K562 (cell line): ENCODE measurements around the gene KLHDC7A. TPM values are rescaled to one million over a fixed set of nuclear protein-coding genes. Genes with fewer than 3 reads are reported as not detected.
A peak's percentile ranks its signal among the peaks of the same experiment; 100 is the strongest.

Experiments used
- EZH2 ChIP-seq: IDR thresholded peaks from 2 replicates; pipeline ENCODE4 v1.6.1; 2012; ENCODE audit warnings: low read depth, mild to moderate bottlenecking, inconsistent platforms, low read length, borderline replicate concordance
- GTF2F1 ChIP-seq: IDR thresholded peaks from 2 replicates; pipeline ENCODE4 v1.6.1; 2011; ENCODE audit warnings: low read depth, low read length, improper control_type of control experiment
- HDAC8 ChIP-seq: fragments of 450-650 bp; IDR thresholded peaks from 2 replicates; pipeline ENCODE4 v1.6.1; 2016; ENCODE audit warnings: mild to moderate bottlenecking, missing genetic modification characterization, moderate library complexity, missing compliant biosample characterization
- HMGN3 ChIP-seq: IDR thresholded peaks from 2 replicates; pipeline ENCODE4 v1.6.1; 2011; ENCODE audit warnings: borderline replicate concordance, low read depth, mild to moderate bottlenecking, mixed read lengths, low read length; ENCODE audit not compliant: insufficient read length; ENCODE audit errors: extremely low read depth
- KDM4B ChIP-seq, 2 experiments: fragments of 450-650 bp in 1 of 2; sonication (generic) in 1 of 2; IDR thresholded peaks; 2 replicates each; pipeline ENCODE4 v1.6.1; 2016 to 2017; ENCODE audit warnings: borderline replicate concordance in 2 of 2, antibody characterized with exemption in 1 of 2, low read depth in 1 of 2, mild to moderate bottlenecking in 1 of 2
- PCBP2 ChIP-seq: fragments of 200-400 bp; formaldehyde crosslinking; IDR thresholded peaks from 2 replicates; pipeline ENCODE4 v1.6.1; 2018; ENCODE audit warnings: low read length, low read depth, mild to moderate bottlenecking, moderate library complexity; ENCODE audit not compliant: poor library complexity, severe bottlenecking
- ZNF445 ChIP-seq: fragments of 250-450 bp; sonication (Bioruptor Pico); IDR thresholded peaks from 2 replicates; pipeline ENCODE4 v1.4.0; 2020; ENCODE audit warnings: low read depth, mild to moderate bottlenecking, moderate library complexity
- polyA plus RNA-seq, 8 experiments: library from polyadenylated mRNA; depleted of rRNA in 4 of 8; stranded (reverse) in 5 of 8; unstranded in 3 of 8; fragments of >200 nt; fragmentation: Nextera tagmentation in 2 of 8; fragmentation: Illumina TruSeq in 1 of 8; extraction: Ambion mirVana in 2 of 8; extraction: Trizol in 1 of 8; gene quantifications; 2 replicates each; pipeline versions ENCODE4 v1.2.1 to v1.2.3, GENCODE V29; 2011 to 2014; ENCODE audit warnings: inconsistent platforms in 1 of 8, missing spikeins in 1 of 8
- total RNA-seq, 7 experiments: library from RNA; depleted of rRNA in 6 of 7; stranded (reverse); fragments of >200 nt in 6 of 7; fragmentation: Illumina TruSeq in 2 of 7; extraction: Trizol in 2 of 7; gene quantifications; 2 replicates each; pipeline versions ENCODE4 v1.2.1 to v1.2.3, GENCODE V29; 2011 to 2021; ENCODE audit warnings: low replicate concordance in 1 of 7
- TF ChIP-seq, protein P1 (sequence below): sonication (generic); formaldehyde crosslinking; IDR thresholded peaks from 2 replicates; pipeline ENCODE4 v1.8.0; 2022; ENCODE audit warnings: missing genetic modification reagents, mild to moderate bottlenecking, borderline replicate concordance
- TF ChIP-seq, protein P2 (sequence below): fragments of 450-650 bp; IDR thresholded peaks from 2 replicates; pipeline ENCODE4 v1.6.1; 2016; ENCODE audit warnings: low read depth, mild to moderate bottlenecking, moderate library complexity
- TF ChIP-seq, protein P3 (sequence below): fragments of 200-600 bp; sonication (generic); IDR thresholded peaks from one replicate; pipeline ENCODE4 v1.6.1; 2012; ENCODE audit warnings: mild to moderate bottlenecking, low read depth, low read length, inconsistent platforms

Gene KLHDC7A
- total and polyA plus RNA-seq, 9 of the 15 experiments (the other 6 are each of a cell fraction or from before 2014, with no cell fraction given), result 0.01 to 0.02 (median 0.01) TPM; not detected in 6

DNA sequence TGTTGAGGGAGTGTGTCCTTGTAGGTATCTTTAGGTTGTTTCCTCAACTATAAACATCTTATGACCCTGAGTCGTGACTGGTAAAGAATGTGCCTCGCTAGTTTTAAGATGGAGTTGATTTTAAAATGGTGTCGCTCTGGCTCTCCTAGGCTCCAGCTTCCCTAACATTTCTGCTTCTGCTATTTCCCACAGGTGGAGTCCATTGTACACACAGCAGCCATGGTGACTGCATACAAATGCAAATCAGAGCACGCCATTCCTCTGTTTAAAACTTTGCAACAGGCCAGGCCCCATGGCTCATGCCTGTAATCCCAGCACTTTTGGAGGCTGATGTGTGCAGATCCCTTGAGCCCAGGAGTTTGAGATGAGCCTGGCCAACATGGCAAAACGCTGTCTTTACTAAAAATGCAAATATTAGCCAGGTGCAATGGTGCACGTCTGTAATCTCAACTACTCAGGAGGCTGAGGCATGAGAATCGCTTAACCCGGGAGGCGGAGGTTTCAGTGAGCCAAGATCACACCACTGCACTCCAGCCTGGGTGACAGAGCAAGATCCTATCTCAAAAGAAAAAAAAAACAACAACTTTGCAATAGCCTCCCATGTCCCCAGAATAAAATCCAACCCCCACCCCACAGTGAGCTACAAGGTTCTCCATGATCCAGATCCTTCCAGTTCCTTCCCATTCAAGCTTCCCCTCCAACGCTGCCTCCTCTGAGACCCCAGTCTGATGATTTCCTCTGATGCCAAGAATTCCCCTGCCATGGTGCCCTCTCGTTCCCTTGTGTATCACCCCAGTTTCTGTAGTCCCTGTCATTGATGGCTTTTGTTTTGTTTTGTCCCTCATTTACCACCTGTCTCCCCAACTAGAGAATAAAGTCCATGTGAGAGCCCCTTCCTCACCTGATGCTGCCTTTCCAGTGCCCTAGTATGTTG lies 36.9 kb upstream of the KLHDC7A start (continued):
- TF ChIP-seq, protein P1, sequence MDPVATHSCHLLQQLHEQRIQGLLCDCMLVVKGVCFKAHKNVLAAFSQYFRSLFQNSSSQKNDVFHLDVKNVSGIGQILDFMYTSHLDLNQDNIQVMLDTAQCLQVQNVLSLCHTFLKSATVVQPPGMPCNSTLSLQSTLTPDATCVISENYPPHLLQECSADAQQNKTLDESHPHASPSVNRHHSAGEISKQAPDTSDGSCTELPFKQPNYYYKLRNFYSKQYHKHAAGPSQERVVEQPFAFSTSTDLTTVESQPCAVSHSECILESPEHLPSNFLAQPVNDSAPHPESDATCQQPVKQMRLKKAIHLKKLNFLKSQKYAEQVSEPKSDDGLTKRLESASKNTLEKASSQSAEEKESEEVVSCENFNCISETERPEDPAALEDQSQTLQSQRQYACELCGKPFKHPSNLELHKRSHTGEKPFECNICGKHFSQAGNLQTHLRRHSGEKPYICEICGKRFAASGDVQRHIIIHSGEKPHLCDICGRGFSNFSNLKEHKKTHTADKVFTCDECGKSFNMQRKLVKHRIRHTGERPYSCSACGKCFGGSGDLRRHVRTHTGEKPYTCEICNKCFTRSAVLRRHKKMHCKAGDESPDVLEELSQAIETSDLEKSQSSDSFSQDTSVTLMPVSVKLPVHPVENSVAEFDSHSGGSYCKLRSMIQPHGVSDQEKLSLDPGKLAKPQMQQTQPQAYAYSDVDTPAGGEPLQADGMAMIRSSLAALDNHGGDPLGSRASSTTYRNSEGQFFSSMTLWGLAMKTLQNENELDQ (CRISPR knock-in tag), result no peak
- TF ChIP-seq GTF2F1 (no peak), EZH2 (no peak), PCBP2 (no peak), KDM4B (IDR thresholded peaks at IDR 0.05; ENCODE audit: borderline replicate concordance in 2 of 2, low read depth in 1 of 2) (no peak), ZNF445 (CRISPR knock-in tag) (0 out of 2 replicates have a peak, but pooled peaks have one; percentile 46), HDAC8 (tag) (0 out of 2 replicates have a peak, but pooled peaks have one; percentile 59), HMGN3 (no peak)
- TF ChIP-seq, protein P2, sequence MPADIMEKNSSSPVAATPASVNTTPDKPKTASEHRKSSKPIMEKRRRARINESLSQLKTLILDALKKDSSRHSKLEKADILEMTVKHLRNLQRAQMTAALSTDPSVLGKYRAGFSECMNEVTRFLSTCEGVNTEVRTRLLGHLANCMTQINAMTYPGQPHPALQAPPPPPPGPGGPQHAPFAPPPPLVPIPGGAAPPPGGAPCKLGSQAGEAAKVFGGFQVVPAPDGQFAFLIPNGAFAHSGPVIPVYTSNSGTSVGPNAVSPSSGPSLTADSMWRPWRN, result no peak
- TF ChIP-seq, protein P3, sequence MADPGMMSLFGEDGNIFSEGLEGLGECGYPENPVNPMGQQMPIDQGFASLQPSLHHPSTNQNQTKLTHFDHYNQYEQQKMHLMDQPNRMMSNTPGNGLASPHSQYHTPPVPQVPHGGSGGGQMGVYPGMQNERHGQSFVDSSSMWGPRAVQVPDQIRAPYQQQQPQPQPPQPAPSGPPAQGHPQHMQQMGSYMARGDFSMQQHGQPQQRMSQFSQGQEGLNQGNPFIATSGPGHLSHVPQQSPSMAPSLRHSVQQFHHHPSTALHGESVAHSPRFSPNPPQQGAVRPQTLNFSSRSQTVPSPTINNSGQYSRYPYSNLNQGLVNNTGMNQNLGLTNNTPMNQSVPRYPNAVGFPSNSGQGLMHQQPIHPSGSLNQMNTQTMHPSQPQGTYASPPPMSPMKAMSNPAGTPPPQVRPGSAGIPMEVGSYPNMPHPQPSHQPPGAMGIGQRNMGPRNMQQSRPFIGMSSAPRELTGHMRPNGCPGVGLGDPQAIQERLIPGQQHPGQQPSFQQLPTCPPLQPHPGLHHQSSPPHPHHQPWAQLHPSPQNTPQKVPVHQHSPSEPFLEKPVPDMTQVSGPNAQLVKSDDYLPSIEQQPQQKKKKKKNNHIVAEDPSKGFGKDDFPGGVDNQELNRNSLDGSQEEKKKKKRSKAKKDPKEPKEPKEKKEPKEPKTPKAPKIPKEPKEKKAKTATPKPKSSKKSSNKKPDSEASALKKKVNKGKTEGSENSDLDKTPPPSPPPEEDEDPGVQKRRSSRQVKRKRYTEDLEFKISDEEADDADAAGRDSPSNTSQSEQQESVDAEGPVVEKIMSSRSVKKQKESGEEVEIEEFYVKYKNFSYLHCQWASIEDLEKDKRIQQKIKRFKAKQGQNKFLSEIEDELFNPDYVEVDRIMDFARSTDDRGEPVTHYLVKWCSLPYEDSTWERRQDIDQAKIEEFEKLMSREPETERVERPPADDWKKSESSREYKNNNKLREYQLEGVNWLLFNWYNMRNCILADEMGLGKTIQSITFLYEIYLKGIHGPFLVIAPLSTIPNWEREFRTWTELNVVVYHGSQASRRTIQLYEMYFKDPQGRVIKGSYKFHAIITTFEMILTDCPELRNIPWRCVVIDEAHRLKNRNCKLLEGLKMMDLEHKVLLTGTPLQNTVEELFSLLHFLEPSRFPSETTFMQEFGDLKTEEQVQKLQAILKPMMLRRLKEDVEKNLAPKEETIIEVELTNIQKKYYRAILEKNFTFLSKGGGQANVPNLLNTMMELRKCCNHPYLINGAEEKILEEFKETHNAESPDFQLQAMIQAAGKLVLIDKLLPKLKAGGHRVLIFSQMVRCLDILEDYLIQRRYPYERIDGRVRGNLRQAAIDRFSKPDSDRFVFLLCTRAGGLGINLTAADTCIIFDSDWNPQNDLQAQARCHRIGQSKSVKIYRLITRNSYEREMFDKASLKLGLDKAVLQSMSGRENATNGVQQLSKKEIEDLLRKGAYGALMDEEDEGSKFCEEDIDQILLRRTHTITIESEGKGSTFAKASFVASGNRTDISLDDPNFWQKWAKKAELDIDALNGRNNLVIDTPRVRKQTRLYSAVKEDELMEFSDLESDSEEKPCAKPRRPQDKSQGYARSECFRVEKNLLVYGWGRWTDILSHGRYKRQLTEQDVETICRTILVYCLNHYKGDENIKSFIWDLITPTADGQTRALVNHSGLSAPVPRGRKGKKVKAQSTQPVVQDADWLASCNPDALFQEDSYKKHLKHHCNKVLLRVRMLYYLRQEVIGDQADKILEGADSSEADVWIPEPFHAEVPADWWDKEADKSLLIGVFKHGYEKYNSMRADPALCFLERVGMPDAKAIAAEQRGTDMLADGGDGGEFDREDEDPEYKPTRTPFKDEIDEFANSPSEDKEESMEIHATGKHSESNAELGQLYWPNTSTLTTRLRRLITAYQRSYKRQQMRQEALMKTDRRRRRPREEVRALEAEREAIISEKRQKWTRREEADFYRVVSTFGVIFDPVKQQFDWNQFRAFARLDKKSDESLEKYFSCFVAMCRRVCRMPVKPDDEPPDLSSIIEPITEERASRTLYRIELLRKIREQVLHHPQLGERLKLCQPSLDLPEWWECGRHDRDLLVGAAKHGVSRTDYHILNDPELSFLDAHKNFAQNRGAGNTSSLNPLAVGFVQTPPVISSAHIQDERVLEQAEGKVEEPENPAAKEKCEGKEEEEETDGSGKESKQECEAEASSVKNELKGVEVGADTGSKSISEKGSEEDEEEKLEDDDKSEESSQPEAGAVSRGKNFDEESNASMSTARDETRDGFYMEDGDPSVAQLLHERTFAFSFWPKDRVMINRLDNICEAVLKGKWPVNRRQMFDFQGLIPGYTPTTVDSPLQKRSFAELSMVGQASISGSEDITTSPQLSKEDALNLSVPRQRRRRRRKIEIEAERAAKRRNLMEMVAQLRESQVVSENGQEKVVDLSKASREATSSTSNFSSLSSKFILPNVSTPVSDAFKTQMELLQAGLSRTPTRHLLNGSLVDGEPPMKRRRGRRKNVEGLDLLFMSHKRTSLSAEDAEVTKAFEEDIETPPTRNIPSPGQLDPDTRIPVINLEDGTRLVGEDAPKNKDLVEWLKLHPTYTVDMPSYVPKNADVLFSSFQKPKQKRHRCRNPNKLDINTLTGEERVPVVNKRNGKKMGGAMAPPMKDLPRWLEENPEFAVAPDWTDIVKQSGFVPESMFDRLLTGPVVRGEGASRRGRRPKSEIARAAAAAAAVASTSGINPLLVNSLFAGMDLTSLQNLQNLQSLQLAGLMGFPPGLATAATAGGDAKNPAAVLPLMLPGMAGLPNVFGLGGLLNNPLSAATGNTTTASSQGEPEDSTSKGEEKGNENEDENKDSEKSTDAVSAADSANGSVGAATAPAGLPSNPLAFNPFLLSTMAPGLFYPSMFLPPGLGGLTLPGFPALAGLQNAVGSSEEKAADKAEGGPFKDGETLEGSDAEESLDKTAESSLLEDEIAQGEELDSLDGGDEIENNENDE, result no peak
